H9 (cell line): ENCODE results near the gene BATF. TPM values are rescaled to one million over a fixed set of nuclear protein-coding genes. Genes with fewer than 3 reads are reported as not detected.

Experiments
- DNase-seq: peaks from one replicate; pipeline ENCODE4 v3.0.0-alpha.2; 2017
- H2AFZ ChIP-seq: one replicate; pipeline ENCODE4 v1.6.1; 2013; ENCODE audit warnings: mild to moderate bottlenecking, low read length, control low read depth, moderate library complexity
- H2AK5ac ChIP-seq: 2 replicates; pipeline ENCODE4 v1.6.1; 2013; ENCODE audit warnings: low read length, control low read depth, mixed read lengths; ENCODE audit not compliant: insufficient read length
- H2BK120ac ChIP-seq: one replicate; pipeline ENCODE4 v1.6.1; 2013; ENCODE audit warnings: low read depth, mild to moderate bottlenecking, low read length, control low read depth, inconsistent platforms; ENCODE audit not compliant: poor library complexity, severe bottlenecking
- H2BK12ac ChIP-seq: 2 replicates; pipeline ENCODE4 v1.6.1; 2013; ENCODE audit warnings: low read length, control low read depth, mixed read lengths, low read depth; ENCODE audit not compliant: insufficient read length
- H2BK15ac ChIP-seq: 2 replicates; pipeline ENCODE4 v1.6.1; 2013; ENCODE audit warnings: low read depth, low read length, control low read depth
- H2BK20ac ChIP-seq: one replicate; pipeline ENCODE4 v1.6.1; 2013; ENCODE audit warnings: low read depth, mild to moderate bottlenecking, low read length, control low read depth, inconsistent platforms; ENCODE audit not compliant: poor library complexity, severe bottlenecking
- H2BK5ac ChIP-seq: 2 replicates; pipeline ENCODE4 v1.6.1; 2013; ENCODE audit warnings: low read length, control low read depth, mixed read lengths; ENCODE audit not compliant: insufficient read length
- H3K14ac ChIP-seq: 2 replicates; pipeline ENCODE4 v1.6.1; 2013; ENCODE audit warnings: low read length, control low read depth; ENCODE audit not compliant: insufficient read depth
- H3K18ac ChIP-seq: 2 replicates; pipeline ENCODE4 v1.6.1; 2013; ENCODE audit warnings: low read depth, mild to moderate bottlenecking, mixed read lengths, low read length, control low read depth; ENCODE audit not compliant: insufficient read length
- H3K23ac ChIP-seq: 2 replicates; pipeline ENCODE4 v1.6.1; 2013; ENCODE audit warnings: low read length, control low read depth, mixed read lengths, low read depth; ENCODE audit not compliant: insufficient read length
- H3K23me2 ChIP-seq: 2 replicates; pipeline ENCODE4 v1.6.1; 2013; ENCODE audit warnings: low read depth, mild to moderate bottlenecking, mixed read lengths, low read length, control low read depth; ENCODE audit not compliant: insufficient read length, poor library complexity, severe bottlenecking
- H3K27ac ChIP-seq: 2 replicates; pipeline ENCODE4 v1.5.1; 2013; ENCODE audit warnings: low read length, control low read depth, mixed read lengths, low read depth; ENCODE audit not compliant: insufficient read length
- H3K27me3 ChIP-seq: 2 replicates; pipeline ENCODE4 v1.6.1; 2013; ENCODE audit warnings: low read length, control low read depth, inconsistent platforms; ENCODE audit not compliant: insufficient read depth
- H3K4ac ChIP-seq: 2 replicates; pipeline ENCODE4 v1.6.1; 2013; ENCODE audit warnings: low read depth, mild to moderate bottlenecking, control low read depth, inconsistent platforms, low read length, moderate library complexity
- H3K4me1 ChIP-seq: 2 replicates; pipeline ENCODE4 v1.6.1; 2013; ENCODE audit warnings: low read length, control low read depth, inconsistent platforms; ENCODE audit not compliant: insufficient read depth
- H3K4me2 ChIP-seq: 2 replicates; pipeline ENCODE4 v1.6.1; 2013; ENCODE audit warnings: low read length, control low read depth, mixed read lengths; ENCODE audit not compliant: insufficient read length, insufficient read depth
- H3K56ac ChIP-seq: 2 replicates; pipeline ENCODE4 v1.6.1; 2013; ENCODE audit warnings: low read depth, mild to moderate bottlenecking, mixed read lengths, low read length, control low read depth; ENCODE audit not compliant: insufficient read length
- H3K79me1 ChIP-seq: 2 replicates; pipeline ENCODE4 v1.6.1; 2013; ENCODE audit warnings: low read depth, mild to moderate bottlenecking, moderate library complexity, low read length, control low read depth, inconsistent platforms; ENCODE audit not compliant: insufficient read depth, poor library complexity, severe bottlenecking
- H3K79me2 ChIP-seq: 2 replicates; pipeline ENCODE4 v1.6.1; 2013; ENCODE audit warnings: low read length, control low read depth, inconsistent platforms; ENCODE audit not compliant: insufficient read depth
- H3K9ac ChIP-seq: 2 replicates; pipeline ENCODE4 v1.6.1; 2013; ENCODE audit warnings: low read length, control low read depth, mixed read lengths; ENCODE audit not compliant: insufficient read length; ENCODE audit errors: extremely low read depth
- H3K9me3 ChIP-seq: one replicate; pipeline ENCODE4 v1.6.1; 2013; ENCODE audit warnings: low read depth, low read length, inconsistent platforms; ENCODE audit not compliant: control insufficient read depth
- H3T11ph ChIP-seq: one replicate; pipeline ENCODE4 v1.6.1; 2013; ENCODE audit warnings: mild to moderate bottlenecking, low read length, control low read depth, inconsistent platforms
- H4K20me1 ChIP-seq: one replicate; pipeline ENCODE4 v1.6.1; 2013; ENCODE audit not compliant: control insufficient read depth, insufficient read length, insufficient read depth
- H4K5ac ChIP-seq: 2 replicates; pipeline ENCODE4 v1.6.1; 2013; ENCODE audit warnings: low read depth, mild to moderate bottlenecking, mixed read lengths, low read length, control low read depth; ENCODE audit not compliant: insufficient read length
- H4K8ac ChIP-seq: replicated peaks from 2 replicates; pipeline ENCODE4 v1.6.1; 2013; ENCODE audit warnings: low read length, control low read depth, mixed read lengths, low read depth; ENCODE audit not compliant: insufficient read length
- H4K91ac ChIP-seq: 2 replicates; pipeline ENCODE4 v1.6.1; 2013; ENCODE audit warnings: low read depth, mild to moderate bottlenecking, moderate library complexity, mixed read lengths, low read length, control low read depth; ENCODE audit not compliant: insufficient read length
- H3K27ac Mint-ChIP-seq, 3 experiments: 2 replicates in 2 of 3; 3 replicates in 1 of 3; pipeline ENCODE4 v1.8.0; 2020 to 2021; ENCODE audit warnings: mixed read lengths in 3 of 3, mild to moderate bottlenecking in 1 of 3, moderate library complexity in 1 of 3
- H3K27me3 Mint-ChIP-seq: 2 replicates; pipeline ENCODE4 v1.8.0; 2021; ENCODE audit warnings: low read depth, mild to moderate bottlenecking, moderate library complexity, mixed read lengths
- H3K36me3 Mint-ChIP-seq, 3 experiments: 2 replicates in 2 of 3; 3 replicates in 1 of 3; pipeline ENCODE4 v1.8.0; 2020 to 2021; ENCODE audit warnings: low read depth in 3 of 3, mixed read lengths in 3 of 3; ENCODE audit not compliant: insufficient read depth in 1 of 3
- H3K4me1 Mint-ChIP-seq, 2 experiments: 2 replicates each; pipeline ENCODE4 v1.8.0; 2020; ENCODE audit warnings: mixed read lengths in 2 of 2
- H3K4me3 Mint-ChIP-seq, 2 experiments: 2 replicates in 1 of 2; 3 replicates in 1 of 2; pipeline ENCODE4 v1.8.0; 2020 to 2021; ENCODE audit warnings: mild to moderate bottlenecking in 2 of 2, mixed read lengths in 2 of 2, moderate library complexity in 1 of 2
- H3K9me3 Mint-ChIP-seq, 2 experiments: 2 replicates in 1 of 2; 3 replicates in 1 of 2; pipeline ENCODE4 v1.8.0; 2020; ENCODE audit warnings: mild to moderate bottlenecking in 2 of 2, mixed read lengths in 2 of 2, moderate library complexity in 1 of 2
- WGBS: extraction: QIAGEN DNeasy Blood & Tissue Kit; methylation state at CpG from one replicate; pipeline ENCODE4 v1.1.7; 2013; ENCODE audit warnings: missing lambda C conversion rate, low lambda C conversion rate, mixed read lengths; ENCODE audit not compliant: insufficient read length; ENCODE audit errors: extremely low coverage; 5-methylcytosine and 5-hydroxymethylcytosine counted together
- total RNA-seq: library from RNA; stranded (reverse); gene quantifications from 2 replicates; pipeline ENCODE4 v1.2.1, GENCODE V29; 2021
- TF ChIP-seq, protein P1 (sequence below): fragments of 200-600 bp; sonication (generic); conservative IDR thresholded peaks from 3 replicates; pipeline ENCODE4 v1.8.0; 2021; ENCODE audit warnings: antibody characterized with exemption, mild to moderate bottlenecking

The BATF gene
- total RNA-seq, 1 experiment from 2014 or later: not detected

DNA sequence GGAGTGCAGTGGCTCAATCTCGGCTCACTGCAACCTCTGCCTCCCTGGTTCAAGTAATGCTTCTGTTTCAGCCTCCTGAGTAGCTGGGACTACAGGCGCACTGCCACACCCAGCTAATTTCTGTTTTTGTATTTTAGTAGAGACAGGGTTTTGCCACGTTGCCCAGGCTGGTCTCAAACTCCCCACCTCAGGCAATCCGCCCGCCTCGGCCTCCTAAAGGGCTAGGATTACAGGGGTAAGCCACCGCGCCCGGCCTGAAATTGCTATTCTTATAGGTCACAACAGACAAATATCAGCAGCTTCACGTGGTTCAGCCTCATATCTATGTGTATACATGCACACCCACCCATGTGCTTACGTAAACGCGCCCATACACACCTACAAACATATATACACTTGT, 23.6 kb downstream of the BATF start:
- DNase-seq: no peak
- Histone ChIP-seq H2BK20ac (no peak overlapping the region), H3K4me1 (no peaks in the 10 kb centered on the region), H3K27ac (no peak overlapping the region), H3K4ac (no peak overlapping the region), H3T11ph (no peak overlapping the region), H4K20me1 (no peaks in the 10 kb centered on the region), H4K8ac (no peak overlapping the region), H2AFZ (no peak overlapping the region), H2BK5ac (no peak overlapping the region), H2BK15ac (no peak overlapping the region), H3K56ac (no peak overlapping the region), H3K23me2 (no peaks in the 10 kb centered on the region), H4K5ac (no peak overlapping the region), H2BK120ac (no peak overlapping the region), H3K9me3 (no peaks in the 10 kb centered on the region), H3K18ac (no peak overlapping the region), H2AK5ac (no peak overlapping the region), H3K79me2 (no peaks in the 10 kb centered on the region), H3K4me2 (no peak overlapping the region), H2BK12ac (no peak overlapping the region), H3K9ac (no peak overlapping the region), H4K91ac (no peak overlapping the region), H3K14ac (no peak overlapping the region), H3K27me3 (no peaks in the 10 kb centered on the region), H3K79me1 (no peaks in the 10 kb centered on the region), H3K23ac (no peak overlapping the region)
- Mint-ChIP-seq H3K27me3 (peaks cover 5% of the 10 kb centered on the region), H3K4me1 (peaks cover 4 to 5% of the 10 kb centered on the region in 2 experiments; a peak in 3 of 4 replicates), H3K9me3 (no peaks in the 10 kb centered on the region; a peak in 1 of 5 replicates), H3K36me3 (no peaks in the 10 kb centered on the region; a peak in 1 of 7 replicates), H3K4me3 (no peak overlapping the region), H3K27ac (peak overlapping the region in 1 of 3 experiments; percentile 65; a peak in 1 of 7 replicates)
- WGBS: no CpG with 5 or more reads among the region's 13 CpGs
- TF ChIP-seq, protein P1, sequence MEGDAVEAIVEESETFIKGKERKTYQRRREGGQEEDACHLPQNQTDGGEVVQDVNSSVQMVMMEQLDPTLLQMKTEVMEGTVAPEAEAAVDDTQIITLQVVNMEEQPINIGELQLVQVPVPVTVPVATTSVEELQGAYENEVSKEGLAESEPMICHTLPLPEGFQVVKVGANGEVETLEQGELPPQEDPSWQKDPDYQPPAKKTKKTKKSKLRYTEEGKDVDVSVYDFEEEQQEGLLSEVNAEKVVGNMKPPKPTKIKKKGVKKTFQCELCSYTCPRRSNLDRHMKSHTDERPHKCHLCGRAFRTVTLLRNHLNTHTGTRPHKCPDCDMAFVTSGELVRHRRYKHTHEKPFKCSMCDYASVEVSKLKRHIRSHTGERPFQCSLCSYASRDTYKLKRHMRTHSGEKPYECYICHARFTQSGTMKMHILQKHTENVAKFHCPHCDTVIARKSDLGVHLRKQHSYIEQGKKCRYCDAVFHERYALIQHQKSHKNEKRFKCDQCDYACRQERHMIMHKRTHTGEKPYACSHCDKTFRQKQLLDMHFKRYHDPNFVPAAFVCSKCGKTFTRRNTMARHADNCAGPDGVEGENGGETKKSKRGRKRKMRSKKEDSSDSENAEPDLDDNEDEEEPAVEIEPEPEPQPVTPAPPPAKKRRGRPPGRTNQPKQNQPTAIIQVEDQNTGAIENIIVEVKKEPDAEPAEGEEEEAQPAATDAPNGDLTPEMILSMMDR: no peak
